ENCODE results near the gene ROS1.
"Not testable (repeated sequence)": the region's sequence is repeated elsewhere in the genome, so short reads cannot be mapped to it uniquely, and the experiment has no call there.

ROS1 gene

DNA sequence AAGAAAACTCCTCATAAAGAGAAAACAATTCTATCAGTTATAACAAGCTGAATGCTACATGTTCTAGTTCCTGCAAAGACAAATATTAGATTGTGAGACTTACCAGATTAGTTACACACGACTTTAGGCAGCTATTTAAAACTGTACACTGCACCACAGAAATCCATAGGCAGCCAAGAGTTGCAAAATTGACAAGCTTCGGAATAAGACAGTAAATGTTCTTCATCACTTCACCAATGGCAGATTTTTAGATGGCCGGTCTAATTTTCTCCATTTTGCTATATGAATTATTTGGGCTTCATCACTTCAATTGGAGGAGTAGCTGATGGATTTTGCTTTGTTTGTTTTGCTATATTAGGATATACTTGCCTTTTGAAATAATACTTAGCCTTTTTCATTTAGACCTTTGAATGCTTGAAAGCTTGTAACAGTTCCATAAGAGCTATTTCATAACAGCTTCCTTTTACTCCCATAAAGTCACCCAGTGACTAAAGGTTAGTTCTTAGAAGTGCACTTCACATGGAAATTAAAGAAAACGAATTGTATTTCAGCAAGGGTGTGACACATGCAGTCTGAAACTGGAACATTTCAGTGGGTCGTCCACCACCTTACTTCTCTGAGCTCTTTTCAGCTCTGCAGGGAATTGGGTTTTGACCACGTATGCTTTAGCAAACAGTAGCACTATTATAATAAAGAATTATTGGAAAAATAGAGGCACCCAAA, at the start of gene ROS1:
Gene ROS1 (minus strand): TSS at position 512 of the 723 bp plus-strand sequence. CDS start 286 bp downstream, at position 226.
- DNase-seq, result no peak

- no peak for DNase-seq
Measured at GRCh38 chr6:117473401-117473800, 47.7 kb upstream of the ROS1 start.

DNA sequence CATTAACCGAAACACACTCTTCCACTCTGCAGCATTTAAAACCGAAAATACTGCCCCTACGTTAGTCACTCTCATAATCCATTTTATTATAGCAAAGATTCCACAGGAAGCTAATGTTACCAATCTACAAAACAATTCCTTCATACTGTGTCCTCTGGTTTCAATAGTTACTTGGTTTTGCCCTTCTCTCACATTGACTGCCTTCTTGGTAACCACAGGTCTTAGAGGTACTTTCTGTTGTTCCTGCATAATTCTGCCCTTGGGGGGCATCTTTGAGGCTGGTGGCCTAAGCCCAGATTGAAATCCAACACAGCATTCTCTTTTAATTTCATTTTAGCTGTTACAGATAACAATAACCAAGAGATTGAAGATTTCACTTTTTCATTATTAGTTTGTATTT, 46.9 kb upstream of the ROS1 start:
- no peak for DNase-seq

DNA sequence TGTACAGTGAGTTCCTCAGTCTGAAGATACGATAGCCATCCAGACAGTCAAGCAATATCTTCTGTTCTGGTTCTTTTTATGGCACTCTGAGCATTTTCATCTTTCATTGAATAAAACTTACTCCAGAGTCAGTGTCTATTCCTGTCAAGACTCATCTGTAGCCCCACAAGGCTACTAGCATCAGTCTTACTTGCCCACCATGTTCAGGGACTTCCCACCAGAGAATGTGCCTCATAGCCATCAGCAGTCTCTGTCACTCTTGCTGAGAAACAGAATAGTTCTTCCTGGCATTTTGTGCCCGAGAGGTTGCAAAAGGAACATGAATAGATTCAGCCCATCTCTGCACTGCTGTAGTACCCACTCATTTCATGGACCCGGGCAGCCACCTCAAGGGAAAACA, 44.0 kb upstream of the ROS1 start:
- no peak for DNase-seq

DNA sequence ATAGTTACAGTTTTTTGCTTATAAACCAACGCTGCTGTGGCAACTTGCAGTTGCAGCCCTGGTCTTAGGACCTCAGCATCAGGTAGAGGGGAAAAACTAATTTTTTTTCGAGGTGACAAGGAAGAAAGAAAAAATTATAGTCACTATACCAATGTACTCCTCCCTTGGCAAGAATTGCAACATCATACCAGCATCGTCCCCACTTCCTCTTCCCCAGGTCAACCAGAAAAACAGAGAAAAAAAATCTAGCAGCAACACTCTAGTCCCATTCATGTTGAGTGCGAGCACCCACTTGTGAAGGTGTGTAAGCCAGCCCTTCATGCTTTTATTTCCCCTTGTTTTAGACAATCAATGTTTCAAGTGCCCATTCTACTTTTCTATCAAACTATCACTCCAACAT, 43.6 kb upstream of the ROS1 start:
- DNase-seq, result no peak

DNA sequence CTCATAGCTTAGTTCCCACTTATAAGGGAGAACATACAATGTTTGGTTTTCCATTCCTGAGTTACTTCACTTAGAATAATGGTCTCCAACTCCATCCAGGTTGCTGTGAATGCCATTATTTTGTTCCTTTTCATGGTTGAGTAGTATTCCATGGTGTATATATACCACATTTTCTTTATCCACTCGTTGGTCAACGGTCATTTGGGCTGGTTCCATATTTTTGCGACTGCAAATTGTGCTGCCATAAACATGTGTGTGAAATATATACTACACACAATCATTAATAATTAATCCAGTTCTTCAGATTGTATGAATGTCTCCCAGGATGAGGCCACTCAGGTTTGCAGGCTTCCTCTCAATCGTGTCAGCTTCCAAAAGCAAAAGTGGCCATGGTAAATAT, 42.8 kb upstream of the ROS1 start:
- not testable (repeated sequence) for DNase-seq

GRCh38 chr6:117467876-117468275, 42.1 kb upstream of the ROS1 start:
- no peak for DNase-seq

- no peak for DNase-seq
Measured at GRCh38 chr6:117465691-117466090, 39.9 kb upstream of the ROS1 start.

- DNase-seq, result no peak
Measured at GRCh38 chr6:117464700-117465099, 39.0 kb upstream of the ROS1 start.

- peak; percentile 89 for DNase-seq
Measured at GRCh38 chr6:117463762-117464665, 38.3 kb upstream of the ROS1 start.

GRCh38 chr6:117459204-117459944, 33.6 kb upstream of the ROS1 start:
- no peak for DNase-seq

GRCh38 chr6:117456998-117457397, 31.3 kb upstream of the ROS1 start:
- DNase-seq, result no peak

DNA sequence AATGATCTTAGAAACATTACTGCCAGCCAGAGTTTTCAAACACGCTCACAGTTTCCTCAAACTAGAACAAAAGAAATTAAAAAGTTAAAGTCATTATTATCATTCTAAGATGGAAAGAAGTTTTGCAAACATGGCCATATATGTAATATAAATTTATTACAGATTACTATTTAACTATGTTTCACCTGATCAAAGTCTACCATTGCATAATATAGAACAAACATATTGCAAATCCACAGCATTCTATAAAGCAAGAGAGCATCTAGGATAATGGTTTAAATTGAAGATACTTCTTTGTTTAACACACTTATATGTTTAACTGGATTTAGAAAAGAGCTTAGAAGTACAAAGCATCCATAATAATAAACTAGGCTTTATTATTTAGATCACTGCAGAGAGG, 30.5 kb upstream of the ROS1 start:
- no peak for DNase-seq

- DNase-seq, result no peak
Measured at GRCh38 chr6:117451671-117452070, 25.9 kb upstream of the ROS1 start.

GRCh38 chr6:117449549-117450439, 24.1 kb upstream of the ROS1 start:
- peak; percentile 84 for DNase-seq

DNA sequence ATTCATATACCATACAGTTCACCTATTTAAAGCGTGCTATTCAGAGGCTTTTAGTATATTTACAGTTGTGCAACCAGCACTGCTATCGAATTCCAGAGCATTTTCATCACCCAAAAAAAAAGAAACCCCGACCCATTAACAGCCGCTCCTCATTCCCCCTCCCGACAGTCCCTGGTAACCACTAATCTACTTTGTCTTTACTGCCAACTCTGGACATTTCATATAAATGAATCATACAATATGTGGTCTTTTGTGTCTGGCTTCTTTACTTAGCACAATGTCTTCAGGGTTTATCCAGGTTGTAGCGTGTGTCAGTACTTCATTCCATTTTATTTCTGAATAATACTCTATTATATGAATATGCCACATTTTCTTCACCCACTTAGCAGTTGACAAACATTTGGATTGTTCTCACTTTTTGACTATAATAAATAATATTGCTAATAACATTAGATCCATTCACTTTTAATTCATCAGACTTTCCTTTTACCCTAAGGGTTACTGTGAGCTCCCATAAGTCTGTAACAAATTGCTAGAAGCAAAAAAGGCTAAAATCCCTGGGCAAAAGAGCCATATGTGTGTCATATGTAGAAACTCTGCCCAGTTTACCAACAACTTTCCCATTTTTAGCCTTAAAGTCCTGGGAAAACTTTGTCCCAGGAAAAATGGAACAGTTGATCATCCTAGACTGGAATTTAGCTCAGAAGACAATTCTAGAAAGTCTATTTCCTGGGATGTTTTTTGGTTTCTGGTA, 23.2 kb upstream of the ROS1 start:
- DNase-seq, result peak; percentile 97

DNA sequence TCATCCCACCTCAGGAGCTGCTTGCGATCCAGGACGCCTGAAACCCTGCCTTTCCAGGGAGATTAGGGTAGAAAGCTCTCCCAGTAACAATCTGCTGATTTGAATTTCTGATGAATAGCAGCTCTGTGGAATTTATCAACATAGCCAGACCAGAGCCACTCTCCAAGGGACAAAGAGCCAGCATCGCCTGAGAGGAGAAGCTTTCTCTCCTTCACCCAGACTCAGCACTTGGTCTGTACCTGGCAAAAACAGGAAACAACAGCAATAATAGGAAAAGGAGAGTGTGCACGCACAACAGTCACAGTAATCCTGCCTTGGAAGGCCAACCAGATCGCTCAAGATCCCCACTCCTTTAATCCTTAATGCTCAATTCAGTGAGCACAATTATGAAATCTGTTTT, 22.3 kb upstream of the ROS1 start:
- peak; percentile 19 for DNase-seq

DNA sequence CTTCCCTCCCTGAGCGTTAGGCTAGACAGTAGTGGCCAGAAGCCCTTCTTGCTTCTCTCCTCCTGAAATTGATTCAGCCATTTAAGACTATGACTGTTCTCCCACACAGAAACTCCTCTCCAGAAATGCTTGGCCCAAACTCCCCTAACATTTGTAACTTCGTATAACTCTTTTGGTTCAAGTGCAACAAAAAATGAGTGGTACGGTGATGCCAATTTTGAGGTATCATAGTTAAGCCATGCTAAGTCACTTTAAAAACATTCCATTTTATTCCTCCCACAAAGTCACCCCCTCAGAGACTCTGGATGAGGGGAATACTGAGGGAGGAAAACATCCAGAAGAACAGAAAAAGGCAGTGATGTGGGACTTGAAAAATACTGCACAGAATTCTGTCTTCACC, 21.1 kb upstream of the ROS1 start:
- no peak for DNase-seq

DNA sequence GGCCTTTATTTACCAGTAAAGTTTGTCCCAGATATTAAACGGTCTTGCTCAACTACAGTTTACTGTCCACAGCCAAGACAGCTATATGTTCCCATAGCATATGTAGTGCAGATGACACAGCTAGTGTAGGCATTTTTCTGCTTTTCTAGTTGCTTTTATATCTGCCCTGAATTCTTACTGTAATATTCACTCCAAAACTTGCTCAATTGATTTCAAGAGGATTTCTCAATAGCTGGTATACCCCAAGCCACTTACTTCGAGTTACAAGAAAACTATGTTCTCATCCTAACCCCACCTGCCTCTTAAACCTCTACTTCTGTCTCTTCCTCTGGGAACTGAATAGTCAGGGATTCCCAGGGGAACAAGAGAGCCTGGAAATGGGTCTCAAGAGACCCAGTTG, 18.9 kb upstream of the ROS1 start:
- peak; percentile 53 for DNase-seq

DNA sequence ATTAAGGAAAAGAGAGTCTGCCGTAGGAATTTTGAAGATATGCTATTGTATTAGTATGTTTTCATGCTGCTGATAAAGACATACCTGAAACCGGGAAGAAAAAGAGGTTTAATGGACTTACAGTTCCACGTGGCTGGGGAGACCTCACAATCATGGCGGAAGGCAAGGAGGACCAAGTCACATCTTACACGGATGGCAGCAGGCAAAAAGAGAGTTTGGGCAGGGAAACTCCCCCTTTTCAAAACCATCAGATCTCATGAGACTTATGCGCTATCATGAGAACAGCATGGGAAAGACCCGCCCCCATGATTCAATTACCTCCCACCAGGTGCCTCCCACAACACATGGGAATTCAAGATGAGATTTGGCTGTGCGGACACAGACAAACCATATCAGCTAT, 16.6 kb upstream of the ROS1 start:
- not testable (repeated sequence) for DNase-seq

GRCh38 chr6:117441824-117442264, 16.1 kb upstream of the ROS1 start:
- peak; percentile 41 for DNase-seq

Measured in EL (cell line).